HEK293T (cell line): ENCODE data around the gene DHRS3.

Source experiments
- ARNT ChIP-seq: fragments of 450-650 bp; IDR thresholded peaks from 2 replicates; pipeline ENCODE4 v1.6.1; 2017; ENCODE audit warnings: mild to moderate bottlenecking
- BHLHE40 ChIP-seq: fragments of 450-650 bp; IDR thresholded peaks from 2 replicates; pipeline ENCODE4 v1.6.1; 2016; ENCODE audit warnings: mild to moderate bottlenecking, moderate library complexity, borderline replicate concordance
- CTBP1 ChIP-seq: fragments of 450-650 bp; IDR thresholded peaks from 2 replicates; pipeline ENCODE4 v1.6.1; 2016; ENCODE audit warnings: borderline replicate concordance
- ELF4 ChIP-seq: fragments of 450-650 bp; IDR thresholded peaks from 2 replicates; pipeline ENCODE4 v1.6.1; 2017; ENCODE audit warnings: antibody characterized with exemption
- FOXA1 ChIP-seq: fragments of 450-650 bp; IDR thresholded peaks from 2 replicates; pipeline ENCODE4 v1.6.1; 2016; ENCODE audit warnings: mild to moderate bottlenecking
- HDGF ChIP-seq: fragments of 450-650 bp; IDR thresholded peaks from 2 replicates; pipeline ENCODE4 v1.6.1; 2017; ENCODE audit warnings: antibody characterized with exemption, borderline replicate concordance
- L3MBTL2 ChIP-seq: fragments of 450-650 bp; conservative IDR thresholded peaks from 2 replicates; pipeline ENCODE4 v1.6.1; 2016; ENCODE audit warnings: mild to moderate bottlenecking
- LEF1 ChIP-seq: fragments of 450-650 bp; IDR thresholded peaks from 2 replicates; pipeline ENCODE4 v1.6.1; 2017; ENCODE audit warnings: mild to moderate bottlenecking, borderline replicate concordance
- TARDBP ChIP-seq: fragments of 450-650 bp; IDR thresholded peaks from 2 replicates; pipeline ENCODE4 v1.6.1; 2016
- TF ChIP-seq, protein P1 (sequence below): fragments of 450-650 bp; IDR thresholded peaks from 2 replicates; pipeline ENCODE4 v1.6.1; 2016

DNA sequence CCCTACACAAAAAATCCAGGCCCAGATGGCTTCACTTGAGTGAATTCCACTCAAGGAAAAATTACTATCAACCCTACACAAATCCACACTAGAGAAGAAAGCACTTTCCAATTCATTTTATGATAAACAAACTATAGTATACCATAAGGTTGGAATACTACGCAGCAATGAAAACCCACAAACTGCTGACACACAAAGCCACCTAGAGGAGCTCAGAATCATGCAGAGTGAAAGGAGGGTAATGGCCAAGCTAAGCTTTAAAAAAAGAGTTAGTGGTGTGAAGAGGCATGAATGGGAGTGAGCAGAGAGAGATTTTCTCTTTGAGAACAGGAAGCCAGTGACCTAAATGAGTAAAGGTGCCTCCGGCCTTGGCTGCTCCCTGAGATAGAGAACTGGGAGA, 93.7 kb downstream of the DHRS3 start:
- TF ChIP-seq CTBP1 (no peak), HDGF (no peak), ARNT (no peak), BHLHE40 (no peak), L3MBTL2 (no peak), TARDBP (no peak), FOXA1 (no peak), LEF1 (no peak), ELF4 (no peak)
- TF ChIP-seq, protein P1, sequence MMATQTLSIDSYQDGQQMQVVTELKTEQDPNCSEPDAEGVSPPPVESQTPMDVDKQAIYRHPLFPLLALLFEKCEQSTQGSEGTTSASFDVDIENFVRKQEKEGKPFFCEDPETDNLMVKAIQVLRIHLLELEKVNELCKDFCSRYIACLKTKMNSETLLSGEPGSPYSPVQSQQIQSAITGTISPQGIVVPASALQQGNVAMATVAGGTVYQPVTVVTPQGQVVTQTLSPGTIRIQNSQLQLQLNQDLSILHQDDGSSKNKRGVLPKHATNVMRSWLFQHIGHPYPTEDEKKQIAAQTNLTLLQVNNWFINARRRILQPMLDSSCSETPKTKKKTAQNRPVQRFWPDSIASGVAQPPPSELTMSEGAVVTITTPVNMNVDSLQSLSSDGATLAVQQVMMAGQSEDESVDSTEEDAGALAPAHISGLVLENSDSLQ: no peak
